Stimulated activated naive B cell treated with anti-CD40 and anti-IgM and Interleukin-4, amounts not matched to agents 10 μg/mL and 1 μg/mL and 100 μg/mL, for 72 hours (primary cell): ENCODE results near the gene KCND2.
"Not testable (repeated sequence)": the region's sequence is repeated elsewhere in the genome, so short reads cannot be mapped to it uniquely, and the experiment has no call there.

Experiments used
- ATAC-seq, 2 donors: fragments of 150-1000 bp; cut with Tn5 transposase; replicated peaks; 2 replicates each; pipeline ENCODE4 v1.10.0; 2021; ENCODE audit warnings: moderate library complexity in 1 of 2
- DNase-seq: peaks from one replicate; pipeline ENCODE4 v3.0.0; 2021
- H3K27ac Mint-ChIP-seq: one replicate; pipeline ENCODE4 v1.8.0; 2022; ENCODE audit warnings: mild to moderate bottlenecking, mixed read lengths
- H3K27me3 Mint-ChIP-seq, 2 donors: one replicate each; pipeline ENCODE4 v1.8.0; 2022; ENCODE audit warnings: mixed read lengths in 2 of 2
- H3K36me3 Mint-ChIP-seq, 2 donors: one replicate each; pipeline ENCODE4 v1.8.0; 2022; ENCODE audit warnings: mixed read lengths in 2 of 2, mild to moderate bottlenecking in 1 of 2
- H3K4me1 Mint-ChIP-seq, 2 donors: one replicate each; pipeline ENCODE4 v1.8.0; 2022; ENCODE audit warnings: mixed read lengths in 2 of 2, mild to moderate bottlenecking in 1 of 2
- H3K4me3 Mint-ChIP-seq, 2 donors: one replicate each; pipeline ENCODE4 v1.8.0; 2022; ENCODE audit warnings: mild to moderate bottlenecking in 2 of 2, mixed read lengths in 2 of 2, moderate library complexity in 1 of 2
- H3K9me3 Mint-ChIP-seq, 2 donors: one replicate each; pipeline ENCODE4 v1.8.0; 2022; ENCODE audit warnings: mixed read lengths in 2 of 2, mild to moderate bottlenecking in 1 of 2

Gene KCND2

DNA sequence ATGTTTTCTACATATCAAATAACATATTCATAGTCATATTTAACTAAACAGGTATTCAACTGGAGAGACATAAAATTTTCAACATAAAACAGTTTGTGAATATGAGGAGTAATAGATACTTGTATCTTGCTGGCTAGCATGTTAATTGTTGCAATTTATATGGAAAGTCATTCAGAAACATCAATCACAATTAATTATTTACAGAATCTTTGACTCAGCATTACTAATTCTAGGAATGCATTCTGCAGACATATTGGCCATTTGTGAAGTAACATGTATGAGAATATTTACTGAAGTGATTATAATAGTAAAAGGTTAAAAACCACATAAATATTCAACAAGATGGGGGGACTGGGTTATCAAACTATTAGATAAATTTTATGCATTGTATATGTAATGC lies 381.3 kb downstream of the KCND2 start:
- DNase-seq (no peak), ATAC-seq (no peak)
- no peaks in the 10 kb centered on the region for H3K4me1 Mint-ChIP-seq
- no peak overlapping the region for H3K4me3 Mint-ChIP-seq
- no peaks in the 10 kb centered on the region for H3K36me3 Mint-ChIP-seq
- no peak overlapping the region for H3K27ac Mint-ChIP-seq
- H3K9me3 Mint-ChIP-seq: peaks cover 0 to 2% of the 10 kb centered on the region in 2 donors
- H3K27me3 Mint-ChIP-seq: peaks cover 0 to 7% of the 10 kb centered on the region in 2 donors

DNA sequence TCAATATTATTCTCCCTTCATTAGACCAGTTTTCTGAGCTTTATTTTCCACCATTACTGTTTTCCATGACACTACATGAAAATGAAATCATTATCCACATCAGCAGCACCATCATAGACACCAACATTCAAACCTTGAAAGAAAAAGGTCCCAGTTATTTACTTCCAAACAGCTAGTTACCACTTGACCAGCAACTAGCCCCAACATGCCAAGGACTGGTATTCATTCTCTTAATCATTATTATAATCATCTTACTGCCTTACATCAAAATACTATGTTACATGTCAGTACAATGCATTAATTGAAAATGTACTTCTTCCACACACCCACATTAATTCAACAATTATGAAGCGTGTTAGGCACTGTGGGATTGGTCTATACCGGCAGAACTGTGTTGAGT lies 385.5 kb downstream of the KCND2 start:
- Mint-ChIP-seq H3K36me3 (no peaks in the 10 kb centered on the region), H3K4me3 (no peak overlapping the region), H3K27me3 (peaks cover 0 to 7% of the 10 kb centered on the region in 2 donors), H3K4me1 (no peaks in the 10 kb centered on the region), H3K9me3 (no peaks in the 10 kb centered on the region), H3K27ac (no peak overlapping the region)
- ATAC-seq (no peak), DNase-seq (no peak)

DNA sequence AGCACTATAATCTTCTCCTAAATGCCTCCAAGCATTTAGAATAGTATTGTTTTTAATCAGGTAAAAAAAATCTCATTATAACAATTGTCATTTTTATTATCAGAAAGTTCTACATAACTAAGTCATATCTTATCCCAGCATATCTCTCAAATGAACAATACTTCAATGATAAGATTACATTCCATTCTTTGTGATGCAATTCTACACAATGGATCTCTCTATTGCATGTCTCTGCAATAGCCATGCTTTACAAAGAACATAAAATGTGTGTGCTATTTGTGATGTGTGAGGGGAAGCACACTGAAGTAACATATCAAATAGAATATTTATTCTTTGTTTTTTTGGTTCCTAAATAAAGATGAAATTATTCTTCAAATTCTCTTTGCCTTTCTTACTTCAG lies 389.3 kb downstream of the KCND2 start:
- no peak for DNase-seq
- no peak for ATAC-seq
- no peaks in the 10 kb centered on the region for H3K4me1 Mint-ChIP-seq
- H3K27me3 Mint-ChIP-seq: peaks cover 0 to 7% of the 10 kb centered on the region in 2 donors
- H3K27ac Mint-ChIP-seq: no peak overlapping the region
- no peaks in the 10 kb centered on the region for H3K9me3 Mint-ChIP-seq
- H3K36me3 Mint-ChIP-seq: no peaks in the 10 kb centered on the region
- no peak overlapping the region for H3K4me3 Mint-ChIP-seq

DNA sequence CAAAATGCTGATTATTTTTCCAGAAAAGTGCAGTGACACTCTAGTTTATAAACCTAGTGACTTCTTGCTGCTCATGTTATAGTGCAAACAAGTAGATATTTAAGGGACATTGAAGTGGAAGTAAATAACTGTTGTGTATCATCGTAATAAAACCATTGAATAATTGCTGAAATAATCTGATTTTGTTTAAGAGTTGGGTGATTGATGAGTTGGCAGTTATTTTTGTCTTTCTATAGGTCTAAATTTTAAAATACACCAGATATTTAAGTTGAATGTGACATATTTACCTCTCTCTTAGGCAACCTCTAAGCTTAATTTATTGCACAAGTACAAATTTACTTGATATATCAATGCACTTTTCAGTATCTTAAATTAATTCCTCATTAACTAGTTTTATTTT lies 392.1 kb downstream of the KCND2 start:
- DNase-seq (no peak), ATAC-seq (no peak)
- Mint-ChIP-seq H3K4me3 (no peak overlapping the region), H3K4me1 (no peaks in the 10 kb centered on the region), H3K27ac (no peak overlapping the region), H3K27me3 (no peaks in the 10 kb centered on the region), H3K36me3 (no peaks in the 10 kb centered on the region), H3K9me3 (no peaks in the 10 kb centered on the region)

DNA sequence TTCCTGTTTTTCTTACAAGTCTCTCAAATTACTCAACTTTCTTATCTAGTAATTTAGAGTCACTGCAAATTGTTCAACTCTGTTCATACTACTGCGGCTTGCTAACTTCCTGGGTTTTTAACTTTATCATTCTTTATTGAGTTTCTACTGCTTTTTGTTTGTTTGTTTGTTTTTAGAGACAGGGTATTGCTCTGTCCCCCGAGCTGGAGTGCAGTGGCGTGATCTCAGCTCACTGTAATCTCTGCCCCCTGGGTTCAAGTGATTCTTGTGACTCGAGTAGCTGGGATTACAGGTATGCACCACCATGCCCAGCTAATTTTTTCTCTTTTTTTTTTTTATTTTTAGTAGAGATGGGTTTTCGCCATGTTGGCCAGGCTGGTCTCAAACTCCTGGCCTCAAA lies 402.1 kb downstream of the KCND2 start:
- H3K27me3 Mint-ChIP-seq: no peaks in the 10 kb centered on the region
- no peaks in the 10 kb centered on the region for H3K36me3 Mint-ChIP-seq
- DNase-seq (no peak), ATAC-seq (no peak)
- H3K4me3 Mint-ChIP-seq: no peak overlapping the region
- H3K27ac Mint-ChIP-seq: no peak overlapping the region
- no peaks in the 10 kb centered on the region for H3K9me3 Mint-ChIP-seq
- H3K4me1 Mint-ChIP-seq: no peaks in the 10 kb centered on the region

DNA sequence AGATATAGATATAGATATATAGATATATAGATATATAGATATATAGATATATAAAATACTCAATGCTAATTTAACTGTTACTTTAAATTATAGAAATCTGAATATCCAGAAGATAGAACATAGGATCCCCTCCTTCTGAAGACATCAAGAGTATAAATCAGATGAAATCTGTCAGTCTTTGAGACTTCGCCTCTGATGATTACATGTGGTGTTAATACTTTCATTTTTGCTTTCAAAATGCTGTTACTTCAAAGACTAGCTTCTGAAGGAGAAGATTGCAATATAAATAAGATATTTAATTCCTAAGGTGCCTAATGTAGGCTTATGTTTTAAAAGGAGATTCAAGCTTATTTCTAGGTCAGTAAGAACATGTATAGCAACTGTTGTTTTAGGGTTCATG lies 404.6 kb downstream of the KCND2 start:
- H3K4me1 Mint-ChIP-seq: no peaks in the 10 kb centered on the region
- no peaks in the 10 kb centered on the region for H3K27me3 Mint-ChIP-seq
- H3K27ac Mint-ChIP-seq: no peak overlapping the region
- H3K9me3 Mint-ChIP-seq: no peaks in the 10 kb centered on the region
- no peak for DNase-seq
- no peak overlapping the region for H3K4me3 Mint-ChIP-seq
- ATAC-seq: no peak
- no peaks in the 10 kb centered on the region for H3K36me3 Mint-ChIP-seq

DNA sequence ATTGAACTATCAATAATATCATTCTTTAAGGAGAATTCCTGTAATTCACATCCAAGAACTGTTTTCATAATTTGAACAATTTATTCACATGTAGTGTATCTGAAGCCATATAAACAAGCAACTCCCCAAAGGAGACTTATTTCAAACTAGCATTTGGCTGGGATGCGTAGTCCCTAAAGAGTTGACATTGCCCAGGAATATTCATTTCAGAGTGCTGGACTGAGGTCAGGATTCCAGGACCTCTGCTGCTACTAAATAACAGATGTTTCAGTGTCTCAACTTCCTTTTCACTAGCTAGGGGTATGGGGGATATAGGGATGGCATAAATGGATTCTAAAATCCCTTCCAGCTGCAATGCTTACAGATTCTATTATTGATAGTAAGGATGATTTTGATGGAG lies 408.0 kb downstream of the KCND2 start:
- H3K36me3 Mint-ChIP-seq: no peaks in the 10 kb centered on the region
- H3K27me3 Mint-ChIP-seq: no peaks in the 10 kb centered on the region
- no peak overlapping the region for H3K27ac Mint-ChIP-seq
- no peak overlapping the region for H3K4me3 Mint-ChIP-seq
- H3K4me1 Mint-ChIP-seq: no peaks in the 10 kb centered on the region
- DNase-seq: no peak
- ATAC-seq: no peak
- H3K9me3 Mint-ChIP-seq: no peaks in the 10 kb centered on the region

DNA sequence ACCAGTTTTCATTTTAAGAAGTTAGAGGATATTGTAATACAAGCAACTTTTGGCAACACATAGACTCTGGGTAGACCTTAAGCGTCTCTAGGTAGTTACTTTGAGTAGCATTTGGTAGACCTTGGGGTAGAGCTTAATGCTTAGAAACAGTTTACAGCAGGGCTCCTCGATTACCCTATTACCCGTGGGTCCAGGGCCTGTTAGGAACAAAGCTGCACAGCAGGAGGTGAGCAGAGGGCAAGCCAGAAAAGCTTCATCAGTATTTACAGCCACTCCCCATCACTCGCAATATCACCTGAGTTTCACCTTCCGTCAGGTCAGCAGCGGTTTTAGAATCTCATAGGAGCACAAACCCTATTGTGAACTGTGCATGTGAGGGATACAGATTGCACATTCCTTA lies 411.5 kb downstream of the KCND2 start:
- H3K4me3 Mint-ChIP-seq: no peak overlapping the region
- H3K27me3 Mint-ChIP-seq: no peaks in the 10 kb centered on the region
- H3K9me3 Mint-ChIP-seq: no peaks in the 10 kb centered on the region
- DNase-seq (no peak), ATAC-seq (no peak)
- H3K4me1 Mint-ChIP-seq: no peaks in the 10 kb centered on the region
- H3K36me3 Mint-ChIP-seq: no peaks in the 10 kb centered on the region
- no peak overlapping the region for H3K27ac Mint-ChIP-seq

DNA sequence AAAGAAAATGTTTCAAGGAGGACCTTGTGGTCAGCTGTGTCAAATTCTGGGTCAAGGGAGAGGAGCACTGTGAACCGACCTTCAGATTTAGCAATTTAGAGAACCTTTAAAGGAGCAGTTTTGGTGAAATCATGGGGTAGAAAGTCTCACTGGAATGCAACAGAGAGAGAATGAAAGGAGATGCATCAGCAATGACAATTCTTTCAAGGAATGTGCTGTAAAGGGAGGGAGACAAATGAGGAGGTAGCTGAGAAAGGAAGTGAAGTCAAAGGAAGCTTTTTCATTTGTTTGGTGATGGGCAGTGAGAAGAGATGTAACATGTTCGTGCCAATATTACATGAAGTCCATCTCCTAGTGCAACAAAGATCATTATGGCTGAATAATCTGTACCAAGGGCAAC lies 418.9 kb downstream of the KCND2 start:
- DNase-seq (no peak), ATAC-seq (no peak)
- Mint-ChIP-seq H3K4me3 (no peak overlapping the region), H3K27ac (no peak overlapping the region), H3K27me3 (no peaks in the 10 kb centered on the region), H3K4me1 (no peaks in the 10 kb centered on the region), H3K36me3 (no peaks in the 10 kb centered on the region), H3K9me3 (no peaks in the 10 kb centered on the region)

DNA sequence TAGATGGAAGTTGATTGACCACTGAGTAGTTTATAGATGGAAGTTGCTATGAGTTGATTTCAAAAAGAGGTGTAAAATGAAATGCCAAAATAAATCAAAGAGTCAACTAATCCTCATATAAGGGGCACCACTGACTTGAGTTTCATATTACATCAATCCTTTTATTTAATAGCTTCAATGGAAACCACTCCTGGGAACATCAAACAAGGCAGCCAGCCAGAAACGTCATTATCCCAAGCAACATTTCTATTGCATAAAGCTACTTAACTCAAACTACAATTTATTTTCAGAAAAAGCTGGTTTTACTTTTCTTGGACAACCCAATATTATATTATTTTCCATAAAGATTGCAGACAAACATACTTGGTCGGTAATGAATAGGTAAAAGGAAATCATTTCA lies 422.9 kb downstream of the KCND2 start:
- Mint-ChIP-seq H3K4me1 (no peaks in the 10 kb centered on the region), H3K36me3 (no peaks in the 10 kb centered on the region), H3K27ac (no peak overlapping the region), H3K27me3 (peaks cover 0 to 6% of the 10 kb centered on the region in 2 donors), H3K9me3 (no peaks in the 10 kb centered on the region), H3K4me3 (no peak overlapping the region)
- DNase-seq: no peak
- no peak for ATAC-seq

DNA sequence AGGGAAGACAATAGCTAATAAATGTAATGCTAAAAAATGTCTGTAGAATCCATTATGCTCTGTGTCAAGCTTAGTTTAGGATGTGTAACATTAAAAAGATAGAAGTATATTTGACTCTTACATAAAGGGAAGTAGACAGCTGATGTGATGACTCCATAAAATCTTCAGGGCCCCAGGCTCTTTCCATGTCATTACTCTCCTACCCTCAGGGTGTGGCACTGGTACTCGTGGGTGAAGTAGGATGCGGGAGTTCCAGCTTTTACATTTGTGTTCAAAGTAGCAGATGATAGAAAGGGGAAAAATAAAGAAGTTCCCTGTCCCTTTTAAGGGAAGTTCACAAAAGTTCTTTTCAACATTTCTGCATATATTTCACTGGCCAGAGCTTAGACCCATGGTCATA lies 427.8 kb downstream of the KCND2 start:
- H3K4me1 Mint-ChIP-seq: no peaks in the 10 kb centered on the region
- H3K9me3 Mint-ChIP-seq: no peaks in the 10 kb centered on the region
- no peak overlapping the region for H3K4me3 Mint-ChIP-seq
- ATAC-seq (no peak), DNase-seq (no peak)
- peaks cover 0 to 6% of the 10 kb centered on the region in 2 donors for H3K27me3 Mint-ChIP-seq
- no peak overlapping the region for H3K27ac Mint-ChIP-seq
- H3K36me3 Mint-ChIP-seq: no peaks in the 10 kb centered on the region

DNA sequence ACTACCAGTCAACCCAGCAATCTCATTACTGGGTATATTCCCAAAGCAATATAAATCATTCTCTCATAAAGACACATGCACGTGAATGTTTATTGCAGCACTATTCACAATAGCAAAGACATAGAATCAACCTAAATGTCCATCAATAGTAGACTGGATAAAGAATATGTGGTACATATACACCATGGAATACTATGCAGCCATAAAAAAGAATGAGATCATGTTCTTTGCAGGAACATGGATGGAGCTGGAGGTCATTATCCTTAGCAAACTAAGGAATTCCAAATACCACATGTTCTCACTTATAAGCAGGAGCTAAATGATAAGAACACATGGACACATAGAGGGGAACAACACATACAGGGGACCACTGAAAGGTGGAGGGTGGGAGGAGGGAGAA lies 429.4 kb downstream of the KCND2 start:
- ATAC-seq, H3K9me3 Mint-ChIP-seq, H3K27ac Mint-ChIP-seq, H3K27me3 Mint-ChIP-seq, H3K4me1 Mint-ChIP-seq, H3K36me3 Mint-ChIP-seq, H3K4me3 Mint-ChIP-seq, DNase-seq: not testable (repeated sequence)

DNA sequence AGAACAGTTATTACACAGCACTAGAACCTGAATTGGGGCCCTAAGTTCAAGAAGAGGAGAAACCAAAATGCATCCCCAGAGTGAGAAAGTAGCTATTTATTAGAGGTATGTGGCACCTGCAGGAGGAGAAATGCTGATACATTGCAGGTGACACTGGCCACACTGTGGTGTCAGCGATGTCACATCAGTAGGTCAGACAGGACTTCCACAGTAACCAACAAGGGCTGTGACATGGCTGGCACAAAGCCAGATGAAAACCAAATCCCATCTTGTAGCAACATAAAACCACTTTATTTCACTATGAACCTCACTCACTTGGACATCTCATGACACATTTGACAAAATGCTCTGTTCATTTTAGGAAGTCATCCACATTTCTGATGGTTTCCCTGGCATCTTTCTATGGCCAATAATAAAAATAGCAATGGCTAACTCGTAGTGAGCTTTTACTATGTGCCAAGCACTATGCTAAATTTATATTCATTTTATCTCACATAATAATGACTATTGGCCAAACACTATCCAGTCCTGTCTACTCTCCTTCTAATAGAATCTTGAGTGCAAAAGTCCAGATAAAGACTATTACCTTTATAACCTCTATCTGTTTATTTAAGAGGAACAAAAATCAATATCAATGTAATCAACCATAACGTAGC lies 430.7 kb downstream of the KCND2 start:
- H3K4me3 Mint-ChIP-seq: no peak overlapping the region
- no peak for DNase-seq
- H3K27ac Mint-ChIP-seq: no peak overlapping the region
- H3K27me3 Mint-ChIP-seq: peaks cover 0 to 6% of the 10 kb centered on the region in 2 donors
- H3K9me3 Mint-ChIP-seq: no peaks in the 10 kb centered on the region
- ATAC-seq: no peak
- no peaks in the 10 kb centered on the region for H3K36me3 Mint-ChIP-seq
- H3K4me1 Mint-ChIP-seq: no peaks in the 10 kb centered on the region

DNA sequence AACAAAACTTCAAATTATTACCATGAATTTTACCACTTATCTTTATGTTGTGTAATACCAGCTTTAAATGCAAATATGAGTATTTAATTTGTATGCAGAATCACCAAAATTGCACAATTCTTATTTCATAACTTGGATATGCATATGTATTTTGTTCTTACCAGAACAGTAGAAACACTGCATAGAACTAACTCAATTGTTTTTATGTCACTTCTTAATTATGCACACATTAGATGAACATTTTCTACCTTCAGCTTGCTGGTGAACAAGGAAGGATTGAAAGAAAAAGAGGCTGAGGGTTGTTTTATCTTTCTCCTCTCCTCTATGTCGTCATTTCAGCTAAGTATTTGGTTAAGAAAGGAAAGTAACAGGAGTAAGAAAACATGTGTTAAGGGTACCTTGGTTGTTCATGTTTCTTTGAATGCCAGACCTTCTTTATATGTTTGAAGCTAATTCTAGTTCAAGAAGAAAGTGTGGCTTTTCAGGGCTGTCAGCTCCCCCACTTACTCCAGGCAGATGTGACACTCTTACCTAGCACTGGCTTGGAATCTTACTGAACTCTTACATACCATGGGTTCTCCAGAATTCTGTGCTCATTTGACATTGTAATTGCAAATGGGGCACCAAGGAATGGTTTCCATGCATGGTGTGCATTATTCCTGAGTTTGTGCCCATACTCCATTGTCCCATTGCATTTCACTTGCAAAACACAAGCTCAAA lies 436.4 kb downstream of the KCND2 start:
- Mint-ChIP-seq H3K4me3 (no peak overlapping the region), H3K36me3 (no peaks in the 10 kb centered on the region), H3K9me3 (no peaks in the 10 kb centered on the region), H3K4me1 (no peaks in the 10 kb centered on the region), H3K27me3 (no peaks in the 10 kb centered on the region), H3K27ac (no peak overlapping the region)
- ATAC-seq: no peak
- no peak for DNase-seq

DNA sequence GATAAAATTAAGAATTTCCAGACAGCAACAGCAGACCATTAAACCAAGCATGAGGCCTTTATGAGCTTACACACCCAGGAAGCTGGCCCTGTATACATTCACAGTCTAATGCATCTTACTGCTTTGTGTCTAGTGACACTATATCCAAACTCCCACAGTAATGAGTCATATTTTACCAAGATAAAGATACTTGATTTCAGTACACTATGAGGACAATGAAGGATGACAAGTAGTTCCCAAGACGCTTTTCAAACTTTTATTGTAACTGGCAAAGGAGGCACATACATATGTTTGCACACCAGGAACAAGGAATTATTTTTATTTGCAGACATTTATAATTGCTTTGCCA lies 437.0 kb downstream of the KCND2 start:
- ATAC-seq (no peak), DNase-seq (no peak)
- no peak overlapping the region for H3K4me3 Mint-ChIP-seq
- no peaks in the 10 kb centered on the region for H3K27me3 Mint-ChIP-seq
- H3K36me3 Mint-ChIP-seq: no peaks in the 10 kb centered on the region
- H3K9me3 Mint-ChIP-seq: no peaks in the 10 kb centered on the region
- H3K4me1 Mint-ChIP-seq: no peaks in the 10 kb centered on the region
- no peak overlapping the region for H3K27ac Mint-ChIP-seq
